GM12865 (cell line): ENCODE data around the gene AMMECR1.

Experiments used
- DNase-seq: peaks from one replicate; pipeline ENCODE4 v3.0.0; 2010; ENCODE audit warnings: low read depth
- H3K4me3 ChIP-seq: 2 replicates; pipeline ENCODE4 v1.5.1; 2011; ENCODE audit warnings: mild to moderate bottlenecking, low read depth, low read length, control low read depth
- TF ChIP-seq, protein P1 (sequence below): IDR thresholded peaks from 2 replicates; pipeline ENCODE4 v1.5.1; 2011; ENCODE audit warnings: low read length, control low read depth, low read depth, inconsistent platforms; ENCODE audit not compliant: insufficient read depth; ENCODE audit errors: missing control alignments

The AMMECR1 gene

DNA sequence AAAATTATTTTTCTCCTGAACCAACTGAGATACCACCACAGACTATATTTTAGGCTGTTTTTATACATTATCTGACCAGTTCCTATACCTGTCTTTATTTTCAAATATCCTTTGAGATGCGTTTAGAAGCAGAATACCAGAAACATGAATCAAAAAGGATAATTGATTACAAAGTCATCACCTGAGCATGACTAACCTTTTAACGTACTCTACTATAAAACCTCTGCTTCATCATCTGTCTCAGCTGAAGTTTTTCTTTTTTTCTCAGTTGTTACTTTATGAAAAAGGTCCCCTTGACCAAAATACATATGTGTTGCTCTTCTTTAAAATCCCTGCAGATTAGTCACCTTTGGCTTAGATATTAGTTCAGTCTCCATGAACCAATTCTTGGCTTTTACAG is 109.8 kb downstream of the AMMECR1 start:
- DNase-seq, result no peak
- H3K4me3 ChIP-seq, result no peak overlapping the region
- TF ChIP-seq, protein P1, sequence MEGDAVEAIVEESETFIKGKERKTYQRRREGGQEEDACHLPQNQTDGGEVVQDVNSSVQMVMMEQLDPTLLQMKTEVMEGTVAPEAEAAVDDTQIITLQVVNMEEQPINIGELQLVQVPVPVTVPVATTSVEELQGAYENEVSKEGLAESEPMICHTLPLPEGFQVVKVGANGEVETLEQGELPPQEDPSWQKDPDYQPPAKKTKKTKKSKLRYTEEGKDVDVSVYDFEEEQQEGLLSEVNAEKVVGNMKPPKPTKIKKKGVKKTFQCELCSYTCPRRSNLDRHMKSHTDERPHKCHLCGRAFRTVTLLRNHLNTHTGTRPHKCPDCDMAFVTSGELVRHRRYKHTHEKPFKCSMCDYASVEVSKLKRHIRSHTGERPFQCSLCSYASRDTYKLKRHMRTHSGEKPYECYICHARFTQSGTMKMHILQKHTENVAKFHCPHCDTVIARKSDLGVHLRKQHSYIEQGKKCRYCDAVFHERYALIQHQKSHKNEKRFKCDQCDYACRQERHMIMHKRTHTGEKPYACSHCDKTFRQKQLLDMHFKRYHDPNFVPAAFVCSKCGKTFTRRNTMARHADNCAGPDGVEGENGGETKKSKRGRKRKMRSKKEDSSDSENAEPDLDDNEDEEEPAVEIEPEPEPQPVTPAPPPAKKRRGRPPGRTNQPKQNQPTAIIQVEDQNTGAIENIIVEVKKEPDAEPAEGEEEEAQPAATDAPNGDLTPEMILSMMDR, result no peak

- no peak for DNase-seq
- TF ChIP-seq, protein P1, result no peak
- H3K4me3 ChIP-seq, result no peak overlapping the region
Measured at GRCh38 chrX:110204986-110205385, 112.9 kb downstream of the AMMECR1 start.

- TF ChIP-seq, protein P1, result no peak
- no peak overlapping the region for H3K4me3 ChIP-seq
- DNase-seq, result no peak
Measured at GRCh38 chrX:110201799-110202198, 116.1 kb downstream of the AMMECR1 start.

DNA sequence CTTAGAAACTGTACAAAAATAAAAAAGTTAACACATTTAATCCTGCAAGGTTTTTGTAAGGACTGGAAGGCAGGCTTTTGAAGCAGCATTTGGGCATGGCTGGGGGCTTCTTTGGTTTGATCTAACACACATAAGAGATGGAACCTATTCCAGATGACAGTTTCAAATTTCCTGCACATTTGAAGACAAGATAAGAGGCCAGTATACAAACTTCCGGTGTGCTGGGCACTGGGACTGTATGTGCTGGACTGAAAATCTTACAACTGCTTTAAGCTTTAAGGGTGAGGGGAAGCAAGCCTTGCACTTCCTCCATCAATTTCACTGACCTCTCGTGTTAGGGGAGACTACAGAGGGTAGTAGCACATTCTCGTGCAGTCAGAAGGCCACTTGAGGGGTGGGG is 122.9 kb downstream of the AMMECR1 start:
- DNase-seq, result no peak
- no peak overlapping the region for H3K4me3 ChIP-seq
- TF ChIP-seq, protein P1, result no peak

DNA sequence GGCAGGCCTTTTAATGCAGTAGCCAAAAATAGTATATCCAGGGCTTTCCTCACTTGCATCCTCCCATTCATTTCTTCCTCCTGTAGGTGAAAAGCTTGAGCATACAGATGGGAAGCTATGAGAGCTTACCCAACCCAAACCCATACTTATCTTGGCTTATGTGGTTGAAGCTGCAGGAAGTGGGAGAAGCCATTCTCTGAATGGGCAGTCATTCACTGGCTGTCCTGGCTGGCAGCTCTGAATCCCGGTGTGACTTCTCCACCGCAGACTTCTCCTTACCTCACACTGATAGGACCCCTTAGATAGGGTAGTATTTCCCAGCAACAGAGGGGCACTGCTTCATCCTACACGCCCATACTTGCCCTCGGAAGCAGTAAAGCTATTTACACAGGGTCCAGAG is 125.4 kb downstream of the AMMECR1 start:
- DNase-seq, result no peak
- TF ChIP-seq, protein P1, result no peak
- H3K4me3 ChIP-seq, result no peak overlapping the region

DNA sequence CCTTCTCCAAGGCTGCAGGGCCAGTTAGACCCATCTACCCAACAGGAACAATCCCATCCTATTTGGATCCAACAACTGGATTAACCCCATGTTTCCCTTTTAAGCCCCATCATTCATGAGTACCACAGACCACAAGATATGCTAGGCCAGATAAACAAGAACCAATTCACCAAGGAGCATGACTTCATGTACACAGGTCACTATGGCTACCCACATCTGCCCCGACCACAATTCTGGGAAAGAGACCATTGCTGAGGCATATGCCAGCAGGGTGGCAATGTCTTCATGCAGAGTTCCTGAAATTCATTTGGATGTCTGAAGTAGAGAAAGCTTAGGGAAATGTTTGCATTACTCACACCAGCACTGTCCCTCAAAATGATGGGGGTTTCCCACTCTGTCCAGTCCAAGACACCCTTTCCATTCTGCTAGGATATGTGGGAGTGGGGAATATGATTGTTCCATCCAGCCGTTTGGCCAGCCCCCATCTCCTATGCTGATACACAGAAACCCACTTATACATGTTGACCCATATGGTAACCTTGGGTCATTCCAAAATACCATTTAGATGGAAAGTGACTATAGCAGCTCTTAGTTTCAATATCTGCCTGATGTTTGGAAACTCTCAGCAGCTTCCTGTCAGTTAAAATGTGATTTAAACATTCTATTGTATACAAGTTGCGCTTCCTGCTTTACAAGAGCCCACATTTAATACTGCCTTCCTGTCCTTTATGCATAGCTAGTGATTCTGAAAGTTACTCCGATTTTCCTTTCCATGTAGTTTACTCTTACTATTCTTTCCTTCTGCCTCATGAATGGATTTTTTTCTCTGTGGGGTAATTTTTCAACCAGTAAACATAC is 129.0 kb downstream of the AMMECR1 start:
- DNase-seq, result no peak
- TF ChIP-seq, protein P1, result no peak
- no peak overlapping the region for H3K4me3 ChIP-seq

DNA sequence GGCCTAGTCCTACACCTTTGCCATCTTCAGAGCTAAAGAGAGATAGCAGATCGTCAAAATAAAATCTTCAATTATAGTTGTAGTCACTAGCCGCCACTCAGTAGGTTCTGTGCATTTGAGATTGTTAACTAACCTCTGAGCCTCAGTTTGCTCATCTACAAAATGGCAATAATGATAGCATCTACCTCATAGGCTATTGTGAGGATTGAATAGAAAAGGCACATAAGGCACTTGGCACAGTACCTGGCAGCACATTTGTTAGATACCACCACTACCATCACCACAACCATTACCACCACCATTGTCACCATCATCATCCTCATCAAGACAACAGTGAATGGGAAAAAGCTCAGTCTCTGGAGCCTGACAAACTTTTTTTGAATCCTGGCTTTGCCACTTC is 134.6 kb downstream of the AMMECR1 start:
- no peak overlapping the region for H3K4me3 ChIP-seq
- TF ChIP-seq, protein P1, result no peak
- DNase-seq, result no peak
